Occipital lobe (tissue), 3 donors: ENCODE measurements around the gene POTEB. TPM values are rescaled to one million over a fixed set of nuclear protein-coding genes. Genes with fewer than 3 reads are reported as not detected.
"Not testable (repeated sequence)": the region's sequence is repeated elsewhere in the genome, so short reads cannot be mapped to it uniquely, and the experiment has no call there.

Experiments used
- DNase-seq: peaks from one replicate; lab custom pipeline; 2025; lab: John Stamatoyannopoulos, UW
- small RNA-seq: library from RNA; depleted of rRNA; stranded (forward); fragments of <200 nt; gene quantifications from one replicate; pipeline ENCODE3, GENCODE V24; 2014
- total RNA-seq: library from RNA; depleted of rRNA; stranded (reverse); fragments of >200 nt; gene quantifications from one replicate; pipeline ENCODE4 v1.2.3, GENCODE V29; 2014

POTEB gene
- not detected for total RNA-seq

- not testable (repeated sequence) for DNase-seq
Measured at GRCh38 chr15:21877635-21878034, at the start of gene POTEB. TSS of gene POTEB (minus strand) at chr15:21877735. CDS start at chr15:21877246, 489 bp downstream.

DNA sequence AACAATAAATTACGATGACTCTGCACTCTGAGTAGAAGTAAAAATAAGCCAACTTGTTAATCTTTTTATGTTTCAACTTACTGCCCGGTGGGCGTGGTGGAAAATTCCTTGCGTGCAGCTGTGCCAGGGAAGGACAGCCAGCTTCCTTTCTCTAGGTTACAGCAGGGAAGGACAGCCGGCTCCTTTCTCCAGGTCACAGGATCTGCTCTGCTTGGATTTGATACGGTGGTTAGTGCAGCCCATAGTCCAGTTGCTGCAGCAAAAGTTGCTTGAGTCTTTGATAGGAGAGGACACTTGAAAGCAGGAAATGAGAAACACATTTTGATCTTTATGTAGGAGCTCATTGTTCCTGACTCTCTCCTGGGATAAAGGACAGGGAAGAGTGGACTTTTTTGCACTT is 13.4 kb upstream of the POTEB start:
- DNase-seq, result not testable (repeated sequence)

GRCh38 chr15:21889542-21889941 is 12.0 kb upstream of the POTEB start:
- DNase-seq, result not testable (repeated sequence)

DNA sequence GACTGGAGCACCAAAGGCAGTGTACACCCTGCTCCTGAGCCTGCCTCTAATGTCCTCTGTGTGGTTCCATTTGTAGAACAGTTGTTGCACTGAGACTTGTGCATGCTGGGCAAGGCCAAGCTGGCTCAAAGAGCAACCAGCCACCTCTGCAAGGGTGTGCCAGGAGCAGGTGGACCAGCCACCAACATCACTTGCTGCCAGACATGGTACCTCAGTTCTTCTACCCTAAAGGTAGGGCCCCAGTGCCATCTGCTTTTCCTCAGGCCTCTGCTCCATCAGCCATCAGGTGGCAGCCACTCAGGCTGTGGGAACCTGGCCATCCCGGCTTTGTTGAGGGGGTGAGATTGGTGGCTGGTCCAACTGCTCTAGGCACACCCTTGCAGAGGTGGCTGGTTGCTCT is 38.7 kb downstream of the POTEB start:
- not testable (repeated sequence) for DNase-seq

Small RNAs within 50 kb of the gene (small RNA-seq; reads per million reads assigned to genes)
- gene MIR3118-4 (not detected), gene RNU6-631P (not detected)

Other genes with a start within 250 kb of the POTEB start
- not detected for gene OR4M2, start 202.8 kb upstream of the POTEB start, total RNA-seq